Measurements from ENCODE around the gene IKZF5. TPM values are rescaled to one million over a fixed set of nuclear protein-coding genes. Genes with fewer than 3 reads are reported as not detected.

Gene IKZF5
- total and polyA plus RNA-seq, 2 of the 4 experiments (the other 2 are of a cell fraction), result 2.9 to 4.4 TPM

DNA sequence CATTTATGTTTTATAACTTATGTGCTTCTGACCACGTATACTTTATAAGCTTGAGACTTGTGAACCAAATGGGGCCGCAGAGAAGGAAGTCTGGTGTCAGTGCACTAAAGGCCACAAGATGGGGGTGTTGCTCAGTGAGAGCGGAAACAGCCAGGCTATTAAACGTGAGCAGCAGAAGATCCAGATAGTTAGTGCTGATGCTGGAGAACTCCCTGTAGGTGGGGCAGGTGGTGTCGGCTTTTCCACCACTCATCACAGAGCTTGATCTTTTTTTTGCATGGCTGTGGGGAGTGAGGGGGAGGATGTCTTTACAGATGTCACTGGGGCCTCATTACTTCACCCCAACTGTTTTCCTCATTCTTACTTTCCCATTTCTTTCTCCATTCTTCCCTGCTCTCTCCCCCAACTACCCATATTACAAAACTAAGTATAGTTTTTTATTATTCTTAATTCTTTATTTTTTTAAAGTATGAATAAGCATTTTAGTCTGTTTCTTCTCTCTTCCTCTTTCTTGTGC lies 34.9 kb upstream of the IKZF5 start:
- no peaks in the 10 kb centered on the region for H3K9me1 ChIP-seq (ENCODE audit: insufficient read depth, low read length)
- peak; percentile 67 for DNase-seq
- H2BK20ac ChIP-seq (ENCODE audit: low read depth, low read length), result no peak overlapping the region
- in situ Hi-C loops (cut with MboI; ENCODE audit: low sequenced_read_pairs) (loop anchor here (10.0 to 25.0 kb wide), 2 partner anchors 511 to 919 kb away; no protein-coding TSS in a partner anchor), intact Hi-C loops (cut with micrococcal nuclease) (loop anchor here (1.0 to 5.0 kb wide), 3 partner anchors 337 to 1344 kb away; no protein-coding TSS in a partner anchor), dilution Hi-C loops (cut with HindIII; ENCODE audit: low sequenced_read_pairs, unreplicated experiment) (no loop called here)
- no peak overlapping the region for H4K8ac ChIP-seq (ENCODE audit: low read depth in 2 of 2, low read length in 2 of 2)
- H3K14ac ChIP-seq (replicated peaks; ENCODE audit: low read depth, low read length), result no peak overlapping the region
- ATAC-seq (ENCODE audit: low read depth), result peak; percentile 94
- no peaks in the 10 kb centered on the region for H3K4me1 ChIP-seq (ENCODE audit: control insufficient read depth, insufficient read depth, low read length)
- no peak overlapping the region for H2AK5ac ChIP-seq (ENCODE audit: low read depth, low read length)
- no CpG with 5 or more reads among the region's 5 CpGs for WGBS, 2 experiments (ENCODE audit: extremely low coverage in 2 of 2, insufficient read length in 1 of 2)
- H4K91ac ChIP-seq (ENCODE audit: insufficient read depth, low read depth, low read length), result no peak overlapping the region
- no peak overlapping the region for H2AK9ac ChIP-seq (replicated peaks; ENCODE audit: low read depth, low read length, poor library complexity)
- CTCF ChIA-PET, result interaction anchor here (0.7 to 1.7 kb wide), 9 partner anchors 8 to 520 kb away, joined by 3 to 8 read pairs (median 3); no protein-coding TSS in a partner anchor
- no TSS peak for BruUV-seq (replicated peaks)
- H4K5ac ChIP-seq (ENCODE audit: low read depth, low read length), result no peak overlapping the region
- no peak overlapping the region for H3K4me2 ChIP-seq (ENCODE audit: low read depth, low read length)
- no peak overlapping the region for H3K23ac ChIP-seq (ENCODE audit: low read depth, low read length)
- H3K27ac ChIP-seq (ENCODE audit: insufficient read depth, low read length), result no peak overlapping the region
- no peaks in the 10 kb centered on the region for H3K79me1 ChIP-seq (ENCODE audit: low read depth in 1 of 2, low read length in 2 of 2)
- no peaks in the 10 kb centered on the region for H4K20me1 ChIP-seq (ENCODE audit: insufficient read depth, low read length)
- no peak overlapping the region for H2BK15ac ChIP-seq (ENCODE audit: low read depth, low read length)
- H3K18ac ChIP-seq (ENCODE audit: low read depth, low read length), result no peak overlapping the region
- no peaks in the 10 kb centered on the region for H3K9me3 ChIP-seq (ENCODE audit: control insufficient read depth, insufficient read depth, low read length)
- no peak overlapping the region for H3K9ac ChIP-seq (ENCODE audit: low read depth, low read length)
- no peaks in the 10 kb centered on the region for H3K27me3 ChIP-seq (ENCODE audit: control insufficient read depth, insufficient read depth, low read length)
- no peak overlapping the region for H2BK120ac ChIP-seq (ENCODE audit: low read depth, low read length)
- no peaks in the 10 kb centered on the region for H3K36me3 ChIP-seq (ENCODE audit: control insufficient read depth, insufficient read depth, low read length)
- H3K4me3 ChIP-seq (ENCODE audit: insufficient read depth, low read depth, low read length), result no peak overlapping the region
- POLR2A ChIA-PET (ENCODE audit: unreplicated experiment), result no interaction called here
- H3K56ac ChIP-seq (ENCODE audit: extremely low read depth, insufficient read depth, low read length), result no peak overlapping the region
- H2BK5ac ChIP-seq (ENCODE audit: low read depth, low read length, poor library complexity, severe bottlenecking), result no peak overlapping the region
- H3K4ac ChIP-seq (ENCODE audit: low read depth, low read length), result no peak overlapping the region
- peak; percentile 77 for TF ChIP-seq RAD21 (IDR thresholded peaks at IDR 0.05; ENCODE audit: low read length)
- TF ChIP-seq CEBPB (IDR thresholded peaks at IDR 0.05; ENCODE audit: low read depth, low read length), result no peak
- TF ChIP-seq BHLHE40 (IDR thresholded peaks at IDR 0.05; ENCODE audit: low read depth, low read length), result peak; percentile 68; the same call in 1 of the 2 replicates
- no peak for TF ChIP-seq FOS (IDR thresholded peaks at IDR 0.05; ENCODE audit: low read depth, low read length)
- TF ChIP-seq MXI1 (IDR thresholded peaks at IDR 0.05; ENCODE audit: borderline replicate concordance, low read depth, low read length), result no peak
- no peak for TF ChIP-seq RCOR1 (IDR thresholded peaks at IDR 0.05; ENCODE audit: insufficient replicate concordance, low read length)
- no peak for TF ChIP-seq USF2 (IDR thresholded peaks at IDR 0.05; ENCODE audit: low read depth, low read length)
- TF ChIP-seq RFX5 (IDR thresholded peaks at IDR 0.05; ENCODE audit: low read depth, low read length), result no peak
- TF ChIP-seq, protein P1, sequence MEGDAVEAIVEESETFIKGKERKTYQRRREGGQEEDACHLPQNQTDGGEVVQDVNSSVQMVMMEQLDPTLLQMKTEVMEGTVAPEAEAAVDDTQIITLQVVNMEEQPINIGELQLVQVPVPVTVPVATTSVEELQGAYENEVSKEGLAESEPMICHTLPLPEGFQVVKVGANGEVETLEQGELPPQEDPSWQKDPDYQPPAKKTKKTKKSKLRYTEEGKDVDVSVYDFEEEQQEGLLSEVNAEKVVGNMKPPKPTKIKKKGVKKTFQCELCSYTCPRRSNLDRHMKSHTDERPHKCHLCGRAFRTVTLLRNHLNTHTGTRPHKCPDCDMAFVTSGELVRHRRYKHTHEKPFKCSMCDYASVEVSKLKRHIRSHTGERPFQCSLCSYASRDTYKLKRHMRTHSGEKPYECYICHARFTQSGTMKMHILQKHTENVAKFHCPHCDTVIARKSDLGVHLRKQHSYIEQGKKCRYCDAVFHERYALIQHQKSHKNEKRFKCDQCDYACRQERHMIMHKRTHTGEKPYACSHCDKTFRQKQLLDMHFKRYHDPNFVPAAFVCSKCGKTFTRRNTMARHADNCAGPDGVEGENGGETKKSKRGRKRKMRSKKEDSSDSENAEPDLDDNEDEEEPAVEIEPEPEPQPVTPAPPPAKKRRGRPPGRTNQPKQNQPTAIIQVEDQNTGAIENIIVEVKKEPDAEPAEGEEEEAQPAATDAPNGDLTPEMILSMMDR (conservative IDR thresholded peaks at IDR 0.05; ENCODE audit: low read depth, low read length), result peak; percentile 69
- TF ChIP-seq POLR2A (IDR thresholded peaks at IDR 0.05; ENCODE audit: low read depth, low read length), result no peak
- TF ChIP-seq SMC3 (IDR thresholded peaks at IDR 0.05; ENCODE audit: low read depth, low read length), result peak; percentile 79
- TF ChIP-seq CHD1 (IDR thresholded peaks at IDR 0.05; ENCODE audit: low read depth, low read length), result no peak
- peak overlapping the region; percentile 68 for H2AFZ ChIP-seq (replicated peaks; ENCODE audit: low read length, poor library complexity)

Data from IMR-90 (cell line).